Stimulated activated CD4-positive, alpha-beta T cell treated with anti-CD3 and anti-CD28 coated beads, Interleukin-4, amount 100 ng/mL, for 4 hours (primary cell): ENCODE data around the gene SLX9.
"Not testable (repeated sequence)": the region's sequence is repeated elsewhere in the genome, so short reads cannot be mapped to it uniquely, and the experiment has no call there.

Experiments used
- DNase-seq, 2 experiments: peaks; one replicate each; pipeline ENCODE4 v3.0.0-alpha.2; 2020

Gene SLX9

GRCh38 chr21:44902268-44903049, 37.4 kb upstream of the SLX9 start:
- DNase-seq = no peak

- no peak for DNase-seq
Observed at GRCh38 chr21:44903050-44903685, 36.7 kb upstream of the SLX9 start.

- DNase-seq = no peak
Observed at GRCh38 chr21:44903689-44904088, 36.1 kb upstream of the SLX9 start.

- no peak for DNase-seq
Observed at GRCh38 chr21:44904141-44904923, 35.5 kb upstream of the SLX9 start.

GRCh38 chr21:44905016-44905727, 34.7 kb upstream of the SLX9 start:
- DNase-seq = no peak

GRCh38 chr21:44905728-44906090, 34.1 kb upstream of the SLX9 start:
- DNase-seq = no peak

- no peak for DNase-seq
Observed at GRCh38 chr21:44907225-44907965, 32.4 kb upstream of the SLX9 start.

GRCh38 chr21:44907966-44908895, 31.6 kb upstream of the SLX9 start:
- no peak for DNase-seq

- no peak for DNase-seq
Observed at GRCh38 chr21:44908908-44909307, 30.9 kb upstream of the SLX9 start.

GRCh38 chr21:44909719-44910118, 30.1 kb upstream of the SLX9 start:
- DNase-seq = no peak

- DNase-seq = no peak
Observed at GRCh38 chr21:44910229-44911067, 29.4 kb upstream of the SLX9 start.

- DNase-seq = no peak
Observed at GRCh38 chr21:44911068-44911383, 28.8 kb upstream of the SLX9 start.

- peak in 1 of 2 experiments; percentile 45 for DNase-seq
Observed at GRCh38 chr21:44911384-44912157, 28.3 kb upstream of the SLX9 start.

- no peak for DNase-seq
Observed at GRCh38 chr21:44912158-44912473, 27.7 kb upstream of the SLX9 start.

- DNase-seq = not testable (repeated sequence)
Observed at GRCh38 chr21:44912506-44913412, 27.1 kb upstream of the SLX9 start.

GRCh38 chr21:44913425-44914175, 26.2 kb upstream of the SLX9 start:
- DNase-seq = no peak

- peak in 1 of 2 experiments; percentile 47 for DNase-seq
Observed at GRCh38 chr21:44914176-44914874, 25.5 kb upstream of the SLX9 start.
